NCI-H345 (cell line): ENCODE results near the gene ASB15.
A peak's percentile ranks its signal among the peaks of the same experiment; 100 is the strongest.

ENCODE experiments used
- DNase-seq: peaks from one replicate; lab custom pipeline; 2025; lab: John Stamatoyannopoulos, UW

Gene ASB15

GRCh38 chr7:123663200-123663599 is 61.6 kb downstream of the ASB15 start:
- DNase-seq: no peak

- DNase-seq: no peak
Measured at GRCh38 chr7:123665157-123665556, 63.5 kb downstream of the ASB15 start.

GRCh38 chr7:123665896-123666295 is 64.3 kb downstream of the ASB15 start:
- DNase-seq: no peak

- DNase-seq: no peak
Measured at GRCh38 chr7:123666492-123666891, 64.9 kb downstream of the ASB15 start.

- DNase-seq: no peak
Measured at GRCh38 chr7:123669485-123669884, 67.9 kb downstream of the ASB15 start.

GRCh38 chr7:123673137-123673732 is 71.6 kb downstream of the ASB15 start:
- no peak for DNase-seq

- no peak for DNase-seq
Measured at GRCh38 chr7:123673752-123674398, 72.3 kb downstream of the ASB15 start.

- no peak for DNase-seq
Measured at GRCh38 chr7:123674399-123675180, 73.0 kb downstream of the ASB15 start.

- DNase-seq: no peak
Measured at GRCh38 chr7:123675181-123675473, 73.5 kb downstream of the ASB15 start.

GRCh38 chr7:123677061-123677715 is 75.6 kb downstream of the ASB15 start:
- no peak for DNase-seq

GRCh38 chr7:123679614-123680013 is 78.0 kb downstream of the ASB15 start:
- DNase-seq: no peak

- no peak for DNase-seq
Measured at GRCh38 chr7:123680580-123680979, 79.0 kb downstream of the ASB15 start.

- DNase-seq: no peak
Measured at GRCh38 chr7:123681561-123681960, 79.9 kb downstream of the ASB15 start.

GRCh38 chr7:123682690-123683089 is 81.1 kb downstream of the ASB15 start:
- peak; percentile 26 for DNase-seq

GRCh38 chr7:123687161-123687560 is 85.5 kb downstream of the ASB15 start:
- DNase-seq: no peak

- DNase-seq: no peak
Measured at GRCh38 chr7:123687727-123688126, 86.1 kb downstream of the ASB15 start.
